Loucy (cell line): ENCODE results near the gene ASB1.

Source experiments
- CTCF ChIP-seq: fragments of 200-600 bp; sonication (generic); conservative IDR thresholded peaks from 2 replicates; pipeline ENCODE4 v1.5.1; 2014; ENCODE audit warnings: mild to moderate bottlenecking, antibody characterized with exemption, low read length
- EZH2phosphoT487 ChIP-seq: fragments of 200-600 bp; IDR thresholded peaks from 2 replicates; pipeline ENCODE4 v1.6.1; 2018; ENCODE audit warnings: antibody characterized with exemption, mild to moderate bottlenecking, moderate library complexity, borderline replicate concordance

- TF ChIP-seq CTCF: no peak
- no peak for TF ChIP-seq EZH2phosphoT487
These were observed 74.6 kb downstream of the ASB1 start for GRCh38 chr2:238501311-238501710.
